Sigmoid colon (tissue), 4 donors: Measurements from ENCODE around the gene QPCT.

Source experiments
- EP300 ChIP-seq, 4 donors: sonication (generic); formaldehyde crosslinking; IDR thresholded peaks; one replicate each; pipeline ENCODE4 v1.6.1; 2017; ENCODE audit warnings: antibody characterized with exemption in 4 of 4
- POLR2A ChIP-seq, 2 donors: fragments of 450-650 bp; IDR thresholded peaks; one replicate each; pipeline ENCODE4 v1.6.1; 2016; ENCODE audit warnings: antibody characterized with exemption in 2 of 2, mild to moderate bottlenecking in 2 of 2, moderate library complexity in 2 of 2
- POLR2AphosphoS5 ChIP-seq, 4 donors: sonication (generic); formaldehyde crosslinking; IDR thresholded peaks; one replicate each; pipeline ENCODE4 v1.6.1; 2017; ENCODE audit warnings: antibody characterized with exemption in 4 of 4
- TF ChIP-seq, protein P1 (sequence below), 4 experiments: fragments of 450-650 bp in 3 of 4; fragments of 200-600 bp in 1 of 4; IDR thresholded peaks; one replicate each; pipeline ENCODE4 v1.5.1; 2016 to 2019; ENCODE audit warnings: antibody characterized with exemption in 4 of 4, mild to moderate bottlenecking in 3 of 4, moderate library complexity in 2 of 4

DNA sequence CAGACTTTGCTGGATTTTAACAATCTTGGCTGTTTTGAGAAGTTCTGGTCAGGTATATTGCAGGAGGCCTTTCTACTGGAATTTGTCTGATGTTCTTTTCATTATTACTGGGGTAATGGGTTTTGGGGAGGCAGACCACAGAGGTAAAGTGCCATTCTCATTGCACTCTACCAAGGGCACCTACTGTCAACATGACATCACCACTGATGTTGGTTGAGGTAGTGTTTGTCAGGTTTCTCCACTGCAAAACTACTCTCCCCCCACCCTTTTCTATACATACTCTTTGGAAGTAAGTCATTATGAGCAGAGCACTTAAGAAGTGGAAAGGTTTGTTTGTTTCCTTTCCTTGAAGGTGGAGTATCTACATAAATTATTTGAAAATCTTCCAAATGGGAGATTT is 46.8 kb upstream of the QPCT start:
- TF ChIP-seq POLR2A (IDR thresholded peaks at IDR 0.05), result no peak
- TF ChIP-seq, protein P1, sequence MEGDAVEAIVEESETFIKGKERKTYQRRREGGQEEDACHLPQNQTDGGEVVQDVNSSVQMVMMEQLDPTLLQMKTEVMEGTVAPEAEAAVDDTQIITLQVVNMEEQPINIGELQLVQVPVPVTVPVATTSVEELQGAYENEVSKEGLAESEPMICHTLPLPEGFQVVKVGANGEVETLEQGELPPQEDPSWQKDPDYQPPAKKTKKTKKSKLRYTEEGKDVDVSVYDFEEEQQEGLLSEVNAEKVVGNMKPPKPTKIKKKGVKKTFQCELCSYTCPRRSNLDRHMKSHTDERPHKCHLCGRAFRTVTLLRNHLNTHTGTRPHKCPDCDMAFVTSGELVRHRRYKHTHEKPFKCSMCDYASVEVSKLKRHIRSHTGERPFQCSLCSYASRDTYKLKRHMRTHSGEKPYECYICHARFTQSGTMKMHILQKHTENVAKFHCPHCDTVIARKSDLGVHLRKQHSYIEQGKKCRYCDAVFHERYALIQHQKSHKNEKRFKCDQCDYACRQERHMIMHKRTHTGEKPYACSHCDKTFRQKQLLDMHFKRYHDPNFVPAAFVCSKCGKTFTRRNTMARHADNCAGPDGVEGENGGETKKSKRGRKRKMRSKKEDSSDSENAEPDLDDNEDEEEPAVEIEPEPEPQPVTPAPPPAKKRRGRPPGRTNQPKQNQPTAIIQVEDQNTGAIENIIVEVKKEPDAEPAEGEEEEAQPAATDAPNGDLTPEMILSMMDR (IDR thresholded peaks at IDR 0.05), result no peak
- no peak for TF ChIP-seq POLR2AphosphoS5 (IDR thresholded peaks at IDR 0.05)
- no peak for TF ChIP-seq EP300 (IDR thresholded peaks at IDR 0.05)
